Breast epithelium (tissue), 4 donors: Measurements from ENCODE around the gene JDP2. TPM values are rescaled to one million over a fixed set of nuclear protein-coding genes. Genes with fewer than 3 reads are reported as not detected.

Experiments
- DNase-seq, 2 donors: peaks; one replicate each; pipeline ENCODE4 v3.0.0-alpha.2; 2019; ENCODE audit warnings: low spot score in 2 of 2
- H3K27ac ChIP-seq, 2 donors: fragments of 200-600 bp; sonication (generic) in 1 of 2; one replicate each; pipeline ENCODE4 v1.5.1; 2016 to 2019; ENCODE audit warnings: mild to moderate bottlenecking in 1 of 2
- H3K27me3 ChIP-seq, 2 donors: fragments of 200-600 bp; sonication (generic) in 1 of 2; one replicate each; pipeline versions ENCODE4 v1.5.1 to v1.6.0; 2017 to 2019; ENCODE audit warnings: control low read depth in 1 of 2, mild to moderate bottlenecking in 1 of 2
- H3K36me3 ChIP-seq: fragments of 200-600 bp; one replicate; pipeline ENCODE4 v1.5.1; 2019
- H3K4me1 ChIP-seq, 2 donors: fragments of 200-600 bp; sonication (generic); one replicate each; pipeline ENCODE4 v1.5.1; 2016 to 2019; ENCODE audit warnings: control low read depth in 1 of 2
- H3K4me3 ChIP-seq, 3 donors: fragments of 200-600 bp; sonication (generic); 1 replicate in 2 of 3; 2 replicates in 1 of 3; pipeline ENCODE4 v1.5.1; 2016 to 2019; ENCODE audit warnings: mild to moderate bottlenecking in 3 of 3, moderate library complexity in 2 of 3
- H3K9me3 ChIP-seq, 2 donors: fragments of 200-600 bp; sonication (generic) in 1 of 2; one replicate each; pipeline ENCODE4 v1.5.1; 2016 to 2019; ENCODE audit warnings: control low read depth in 1 of 2
- POLR2A ChIP-seq: fragments of 450-650 bp; IDR thresholded peaks from one replicate; pipeline ENCODE4 v1.6.1; 2016; ENCODE audit warnings: antibody characterized with exemption, mild to moderate bottlenecking, moderate library complexity
- POLR2AphosphoS5 ChIP-seq, 3 donors: sonication (generic); formaldehyde crosslinking; IDR thresholded peaks; one replicate each; pipeline ENCODE4 v1.6.1; 2017; ENCODE audit warnings: antibody characterized with exemption in 3 of 3
- intact Hi-C: fragments of 100-400 bp; cut with DNase I; formaldehyde crosslinking; loops from one replicate; pipeline ENCODE4 v1.15.1; 2023; ENCODE audit warnings: low total_unique reads
- total RNA-seq, 3 donors: library from RNA; depleted of rRNA; stranded (reverse); fragments of >200 nt; gene quantifications; one replicate each; pipeline ENCODE4 v1.1.0, GENCODE V29; 2016
- TF ChIP-seq, protein P1 (sequence below), 3 donors: fragments of 450-650 bp; IDR thresholded peaks; one replicate each; pipeline ENCODE4 v1.5.1; 2016 to 2017; ENCODE audit warnings: antibody characterized with exemption in 3 of 3, mild to moderate bottlenecking in 3 of 3, moderate library complexity in 3 of 3

The JDP2 gene
- total RNA-seq, 3 donors from 2014 or later = 35.7 to 153 (median 58.3) TPM

DNA sequence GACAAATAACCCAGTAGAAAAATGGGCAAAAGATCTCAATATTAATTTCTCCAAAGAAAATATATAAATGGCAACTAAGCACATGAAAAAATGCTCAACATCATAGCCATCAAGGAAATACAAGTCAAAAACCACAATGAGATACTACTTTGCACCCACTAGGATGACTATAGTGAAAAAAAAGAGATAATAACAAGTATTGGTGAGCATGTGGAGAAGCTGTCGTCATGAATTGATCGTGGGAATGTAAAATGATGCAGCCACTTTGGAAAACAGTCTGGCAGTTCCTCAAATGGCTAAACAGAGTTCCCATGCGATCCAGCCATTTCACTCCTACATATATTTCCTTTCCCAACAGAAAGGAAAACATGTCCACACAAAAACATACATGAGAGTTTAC lies 18.1 kb downstream of the JDP2 start:
- no peaks in the 10 kb centered on the region for H3K9me3 ChIP-seq
- no peak for DNase-seq
- H3K36me3 ChIP-seq = no peaks in the 10 kb centered on the region
- intact Hi-C loops = no loop called here
- no peak for TF ChIP-seq POLR2AphosphoS5 (IDR thresholded peaks at IDR 0.05)
- TF ChIP-seq, protein P1, sequence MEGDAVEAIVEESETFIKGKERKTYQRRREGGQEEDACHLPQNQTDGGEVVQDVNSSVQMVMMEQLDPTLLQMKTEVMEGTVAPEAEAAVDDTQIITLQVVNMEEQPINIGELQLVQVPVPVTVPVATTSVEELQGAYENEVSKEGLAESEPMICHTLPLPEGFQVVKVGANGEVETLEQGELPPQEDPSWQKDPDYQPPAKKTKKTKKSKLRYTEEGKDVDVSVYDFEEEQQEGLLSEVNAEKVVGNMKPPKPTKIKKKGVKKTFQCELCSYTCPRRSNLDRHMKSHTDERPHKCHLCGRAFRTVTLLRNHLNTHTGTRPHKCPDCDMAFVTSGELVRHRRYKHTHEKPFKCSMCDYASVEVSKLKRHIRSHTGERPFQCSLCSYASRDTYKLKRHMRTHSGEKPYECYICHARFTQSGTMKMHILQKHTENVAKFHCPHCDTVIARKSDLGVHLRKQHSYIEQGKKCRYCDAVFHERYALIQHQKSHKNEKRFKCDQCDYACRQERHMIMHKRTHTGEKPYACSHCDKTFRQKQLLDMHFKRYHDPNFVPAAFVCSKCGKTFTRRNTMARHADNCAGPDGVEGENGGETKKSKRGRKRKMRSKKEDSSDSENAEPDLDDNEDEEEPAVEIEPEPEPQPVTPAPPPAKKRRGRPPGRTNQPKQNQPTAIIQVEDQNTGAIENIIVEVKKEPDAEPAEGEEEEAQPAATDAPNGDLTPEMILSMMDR (IDR thresholded peaks at IDR 0.05) = no peak
- no peak for TF ChIP-seq POLR2A
- no peak overlapping the region for H3K27ac ChIP-seq
- no peaks in the 10 kb centered on the region for H3K27me3 ChIP-seq
- H3K4me3 ChIP-seq = no peak overlapping the region
- H3K4me1 ChIP-seq = peaks cover 0 to 14% of the 10 kb centered on the region in 2 donors

DNA sequence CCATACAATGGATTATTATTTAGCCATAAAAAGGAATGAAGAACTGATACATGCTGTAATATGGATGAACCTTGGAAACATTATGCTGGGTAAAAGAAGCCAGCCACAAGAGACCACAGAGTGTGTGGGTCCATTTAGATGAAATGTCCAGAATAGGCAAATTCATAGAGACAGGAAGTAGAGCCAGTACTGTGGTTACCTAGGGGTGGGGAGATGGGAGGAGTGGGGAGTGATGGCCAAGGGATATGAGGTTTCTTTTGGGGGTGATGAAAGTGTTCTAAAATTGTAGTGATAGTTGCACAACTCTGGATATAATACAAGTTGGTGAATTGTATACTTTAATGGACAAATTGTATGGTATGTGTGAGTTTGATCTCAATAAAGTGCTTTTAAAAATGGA lies 18.6 kb downstream of the JDP2 start:
- H3K4me3 ChIP-seq = no peak overlapping the region
- H3K27ac ChIP-seq = no peak overlapping the region
- no peak for DNase-seq
- H3K36me3 ChIP-seq = no peaks in the 10 kb centered on the region
- no peaks in the 10 kb centered on the region for H3K27me3 ChIP-seq
- intact Hi-C loops = no loop called here
- H3K9me3 ChIP-seq = no peaks in the 10 kb centered on the region
- TF ChIP-seq POLR2AphosphoS5 (IDR thresholded peaks at IDR 0.05) (no peak), POLR2A (no peak)
- TF ChIP-seq, protein P1 (IDR thresholded peaks at IDR 0.05) = no peak
- peaks cover 0 to 19% of the 10 kb centered on the region in 2 donors for H3K4me1 ChIP-seq

DNA sequence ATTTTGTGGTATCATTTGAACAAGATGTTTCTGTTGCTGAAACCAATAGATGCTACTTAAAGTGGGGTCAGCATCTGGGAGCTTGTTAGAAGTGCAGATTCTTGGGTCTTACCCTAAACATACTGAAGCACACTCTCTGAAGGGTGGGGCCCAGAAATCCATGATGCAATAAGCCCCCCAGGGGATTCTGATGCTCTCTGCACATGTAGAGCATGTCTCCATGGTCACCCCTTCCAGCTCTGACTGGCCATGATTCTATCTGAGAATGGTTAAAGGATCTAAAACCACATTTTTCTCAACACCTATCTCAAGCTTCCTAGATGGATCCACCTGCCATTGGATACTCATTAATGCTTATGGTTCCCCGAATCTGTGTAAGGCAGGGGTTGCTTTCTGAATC lies 20.4 kb downstream of the JDP2 start:
- DNase-seq = no peak

DNA sequence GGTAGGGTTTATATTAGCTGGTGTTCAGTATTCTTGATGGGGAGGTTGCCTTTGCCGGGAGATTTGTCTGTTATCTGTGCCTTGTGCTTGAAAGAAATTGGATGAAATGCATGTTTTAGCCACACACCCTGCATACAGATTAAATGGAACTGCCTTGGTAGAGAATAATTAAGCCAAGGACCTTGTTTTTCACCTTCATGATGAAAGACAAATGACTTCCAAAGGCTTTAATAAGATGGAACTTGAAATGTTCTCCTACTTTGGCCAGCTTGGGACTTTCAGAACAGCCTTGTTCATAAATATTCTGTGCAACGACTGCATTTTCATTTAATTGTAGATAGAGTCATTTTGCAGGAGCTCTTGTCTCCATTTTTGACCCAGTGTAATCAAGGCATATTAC lies 21.2 kb downstream of the JDP2 start:
- no peak for DNase-seq
- peak overlapping the region; percentile 26 to 87 for H3K27ac ChIP-seq

More for the DNA sequence above, 20.4 kb downstream of the JDP2 start:
- Histone ChIP-seq H3K9me3 (no peaks in the 10 kb centered on the region), H3K27ac (peak overlapping the region in 1 of 2 donors; percentile 26), H3K36me3 (no peaks in the 10 kb centered on the region), H3K4me3 (no peak overlapping the region), H3K4me1 (peaks cover 8 to 32% of the 10 kb centered on the region in 2 donors), H3K27me3 (no peaks in the 10 kb centered on the region)
- TF ChIP-seq POLR2AphosphoS5 (IDR thresholded peaks at IDR 0.05) (no peak), POLR2A (no peak)
- TF ChIP-seq, protein P1 (IDR thresholded peaks at IDR 0.05) = no peak
- intact Hi-C loops = loop anchor here (2.0 kb wide), 1 partner anchor 73 kb away; no protein-coding TSS in a partner anchor

DNA sequence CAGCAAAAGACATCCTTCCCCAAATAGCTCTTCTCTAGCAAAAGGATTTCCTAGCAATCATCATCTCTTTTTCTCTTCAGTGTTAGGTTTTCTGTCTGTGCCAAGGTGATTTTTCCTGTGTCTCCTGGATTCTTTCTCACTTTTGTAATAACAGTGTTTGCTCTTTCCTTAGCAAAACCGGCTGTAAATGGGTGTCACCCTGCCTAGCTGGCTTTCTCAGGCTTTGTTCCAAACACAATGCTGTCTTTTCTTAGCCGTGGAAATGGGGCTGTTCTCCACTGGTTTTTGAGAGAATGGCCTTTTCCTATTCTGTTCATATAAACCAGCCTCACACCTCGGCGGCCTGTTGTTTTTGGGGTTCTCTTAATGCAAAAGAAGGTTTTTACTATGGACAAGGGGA lies 21.9 kb downstream of the JDP2 start:
- H3K4me3 ChIP-seq = no peak overlapping the region
- no peaks in the 10 kb centered on the region for H3K36me3 ChIP-seq
- no peak for TF ChIP-seq POLR2AphosphoS5 (IDR thresholded peaks at IDR 0.05)
- TF ChIP-seq, protein P1 (IDR thresholded peaks at IDR 0.05) = no peak
- no peak for TF ChIP-seq POLR2A
- H3K4me1 ChIP-seq = peaks cover 15 to 47% of the 10 kb centered on the region in 2 donors
- H3K27me3 ChIP-seq = no peaks in the 10 kb centered on the region
- no peaks in the 10 kb centered on the region for H3K9me3 ChIP-seq
- DNase-seq = no peak
- peak overlapping the region; percentile 64 to 87 for H3K27ac ChIP-seq
- intact Hi-C loops = loop anchor here (2.0 kb wide), 1 partner anchor 75 kb away; no protein-coding TSS in a partner anchor

More for the DNA sequence above, 21.2 kb downstream of the JDP2 start:
- Histone ChIP-seq H3K9me3 (no peaks in the 10 kb centered on the region), H3K27me3 (no peaks in the 10 kb centered on the region), H3K36me3 (no peaks in the 10 kb centered on the region), H3K4me1 (peaks cover 13 to 40% of the 10 kb centered on the region in 2 donors), H3K4me3 (no peak overlapping the region)
- intact Hi-C loops = loop anchor here (2.0 kb wide), 1 partner anchor 74 kb away; no protein-coding TSS in a partner anchor
- TF ChIP-seq POLR2AphosphoS5 (IDR thresholded peaks at IDR 0.05) = no peak
- no peak for TF ChIP-seq POLR2A
- TF ChIP-seq, protein P1 (IDR thresholded peaks at IDR 0.05) = no peak
